H1 (cell line): ENCODE results near the gene ZNF333.

Experiments
- CTCF ChIP-seq, 3 experiments: IDR thresholded peaks; 1 replicate in 2 of 3; 2 replicates in 1 of 3; pipeline versions ENCODE4 v1.5.1 to v1.6.1; 2011; ENCODE audit warnings: low read length in 3 of 3, mild to moderate bottlenecking in 3 of 3, inconsistent platforms in 2 of 3, low read depth in 1 of 3, moderate library complexity in 1 of 3; ENCODE audit not compliant: insufficient read depth in 1 of 3; ENCODE audit errors: control extremely low read depth in 1 of 3
- EP300 ChIP-seq, 2 experiments: IDR thresholded peaks; 1 replicate in 1 of 2; 2 replicates in 1 of 2; pipeline ENCODE4 v1.6.1; 2011 to 2012; ENCODE audit warnings: low read depth in 2 of 2, low read length in 2 of 2, mild to moderate bottlenecking in 2 of 2, borderline replicate concordance in 1 of 2, inconsistent platforms in 1 of 2, moderate library complexity in 1 of 2
- MAFK ChIP-seq: IDR thresholded peaks from 2 replicates; pipeline ENCODE4 v1.6.1; 2012; ENCODE audit warnings: low read depth, mild to moderate bottlenecking, improper control_type of control experiment, low read length
- NRF1 ChIP-seq: IDR thresholded peaks from 2 replicates; pipeline ENCODE4 v1.6.1; 2011; ENCODE audit warnings: mild to moderate bottlenecking, low read depth, low read length, improper control_type of control experiment
- POLR2A ChIP-seq, 2 experiments: IDR thresholded peaks; 1 replicate in 1 of 2; 2 replicates in 1 of 2; pipeline ENCODE4 v1.6.1; 2011; ENCODE audit warnings: low read depth in 2 of 2, low read length in 2 of 2, mild to moderate bottlenecking in 2 of 2; ENCODE audit errors: control extremely low read depth in 1 of 2
- RAD21 ChIP-seq, 2 experiments: IDR thresholded peaks in 1 of 2; conservative IDR thresholded peaks in 1 of 2; 2 replicates each; pipeline ENCODE4 v1.6.1; 2011; ENCODE audit warnings: low read depth in 2 of 2, low read length in 2 of 2, improper control_type of control experiment in 1 of 2, inconsistent platforms in 1 of 2, mild to moderate bottlenecking in 1 of 2, moderate library complexity in 1 of 2
- RBBP5 ChIP-seq: IDR thresholded peaks from 2 replicates; pipeline ENCODE4 v1.7.1; 2012; ENCODE audit warnings: low read depth, mild to moderate bottlenecking, inconsistent platforms, low read length, moderate library complexity, borderline replicate concordance
- RFX5 ChIP-seq: IDR thresholded peaks from 2 replicates; pipeline ENCODE4 v1.6.1; 2011; ENCODE audit warnings: low read depth, low read length, improper control_type of control experiment, borderline replicate concordance
- SIRT6 ChIP-seq: IDR thresholded peaks from one replicate; pipeline ENCODE4 v1.7.1; 2012; ENCODE audit warnings: low read length, inconsistent platforms
- SRF ChIP-seq: IDR thresholded peaks from 2 replicates; pipeline ENCODE4 v1.6.1; 2011; ENCODE audit warnings: mild to moderate bottlenecking, low read depth, low read length, moderate library complexity
- TEAD4 ChIP-seq: IDR thresholded peaks from 2 replicates; pipeline ENCODE4 v1.6.1; 2012; ENCODE audit warnings: low read depth, low read length, inconsistent platforms, mixed read lengths
- USF2 ChIP-seq: IDR thresholded peaks from 2 replicates; pipeline ENCODE4 v1.6.1; 2011; ENCODE audit warnings: low read length, improper control_type of control experiment
- YY1 ChIP-seq: IDR thresholded peaks from 2 replicates; pipeline ENCODE4 v1.6.1; 2011; ENCODE audit warnings: low read depth, mild to moderate bottlenecking, low read length
- TF ChIP-seq, protein P1 (sequence below): IDR thresholded peaks from 2 replicates; pipeline ENCODE4 v1.6.1; 2012; ENCODE audit warnings: inconsistent platforms

GRCh38 chr19:14728595-14728994 is 38.7 kb downstream of the ZNF333 start:
- no peak for TF ChIP-seq CTCF (IDR thresholded peaks at IDR 0.05; ENCODE audit: control extremely low read depth in 1 of 3, insufficient read depth in 1 of 3, low read depth in 1 of 3, low read length in 3 of 3)
- TF ChIP-seq USF2, result no peak
- TF ChIP-seq, protein P1, sequence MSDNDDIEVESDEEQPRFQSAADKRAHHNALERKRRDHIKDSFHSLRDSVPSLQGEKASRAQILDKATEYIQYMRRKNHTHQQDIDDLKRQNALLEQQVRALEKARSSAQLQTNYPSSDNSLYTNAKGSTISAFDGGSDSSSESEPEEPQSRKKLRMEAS, result no peak
- no peak for TF ChIP-seq TEAD4
- no peak for TF ChIP-seq POLR2A (IDR thresholded peaks at IDR 0.05; ENCODE audit: control extremely low read depth in 1 of 2, low read depth in 2 of 2, low read length in 2 of 2)
- no peak for TF ChIP-seq EP300 (IDR thresholded peaks at IDR 0.05; ENCODE audit: borderline replicate concordance in 1 of 2, low read depth in 2 of 2, low read length in 2 of 2)
- TF ChIP-seq SRF, result no peak
- TF ChIP-seq MAFK, result no peak
- no peak for TF ChIP-seq YY1
- TF ChIP-seq NRF1, result no peak
- TF ChIP-seq RAD21 (IDR thresholded peaks at IDR 0.05 in 1 of 2, conservative IDR thresholded peaks at IDR 0.05 in 1 of 2; ENCODE audit: low read depth in 2 of 2, low read length in 2 of 2), result no peak
- TF ChIP-seq SIRT6, result no peak
- TF ChIP-seq RFX5, result no peak
- no peak for TF ChIP-seq RBBP5
